ENCODE results near the gene LIMS2. TPM values are rescaled to one million over a fixed set of nuclear protein-coding genes. Genes with fewer than 3 reads are reported as not detected.

LIMS2 gene
- total RNA-seq, 1 donor from 2014 or later: 194 TPM

DNA sequence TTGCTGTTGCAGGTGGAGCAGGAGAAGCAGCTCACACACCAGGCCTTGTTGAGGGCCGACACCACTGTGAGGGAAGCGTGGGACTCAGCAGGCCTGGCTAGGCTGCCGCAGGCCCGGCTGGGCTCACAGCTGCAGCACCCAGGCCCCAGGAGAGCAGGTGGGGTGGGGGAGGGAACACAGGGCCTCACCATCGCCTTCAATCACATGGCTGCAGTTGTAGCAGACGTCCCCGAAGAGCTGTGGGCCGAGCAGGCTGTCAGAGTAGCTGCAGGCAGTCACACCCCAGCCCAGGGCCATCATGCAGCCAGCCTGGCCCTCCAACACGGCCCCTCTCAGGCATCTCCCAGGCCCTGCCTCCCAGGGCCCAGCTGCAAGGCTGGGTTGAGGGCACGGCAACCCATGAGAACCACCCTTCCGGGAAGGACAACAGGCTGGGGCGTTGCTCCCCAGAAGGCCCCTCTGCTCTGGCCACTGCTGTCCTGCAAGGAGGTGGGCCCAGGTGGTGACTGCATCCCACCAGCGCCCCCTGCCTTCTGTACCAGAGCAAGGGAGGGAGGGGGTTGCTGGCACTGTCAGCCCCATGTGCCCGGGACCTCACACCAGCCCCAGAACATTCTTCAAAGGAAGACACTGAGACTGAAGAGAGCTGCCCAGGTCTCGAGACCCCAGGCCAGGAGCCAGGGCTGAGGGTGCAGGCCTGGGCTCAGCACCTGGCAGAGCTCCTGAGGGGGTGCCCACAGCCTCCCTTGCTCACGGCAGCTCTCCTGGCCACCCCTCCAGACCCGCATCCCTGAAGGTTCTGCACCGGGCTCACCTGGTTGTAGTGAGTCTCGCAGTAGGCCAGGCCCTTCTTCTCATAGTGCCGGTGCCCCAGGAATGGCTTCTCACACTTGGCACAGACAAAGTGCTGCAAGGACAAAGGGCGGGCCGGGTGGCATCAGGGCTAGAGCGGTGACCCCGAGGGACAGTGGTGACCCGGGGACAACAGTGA lies 35.0 kb downstream of the LIMS2 start:
- ATAC-seq (no peak), DNase-seq (ENCODE audit: low spot score) (no peak)
- intact Hi-C loops (cut with DNase I): loop anchor here (5.0 kb wide), 1 partner anchor 113 kb away; the partner anchor contains the start of gene IWS1

DNA sequence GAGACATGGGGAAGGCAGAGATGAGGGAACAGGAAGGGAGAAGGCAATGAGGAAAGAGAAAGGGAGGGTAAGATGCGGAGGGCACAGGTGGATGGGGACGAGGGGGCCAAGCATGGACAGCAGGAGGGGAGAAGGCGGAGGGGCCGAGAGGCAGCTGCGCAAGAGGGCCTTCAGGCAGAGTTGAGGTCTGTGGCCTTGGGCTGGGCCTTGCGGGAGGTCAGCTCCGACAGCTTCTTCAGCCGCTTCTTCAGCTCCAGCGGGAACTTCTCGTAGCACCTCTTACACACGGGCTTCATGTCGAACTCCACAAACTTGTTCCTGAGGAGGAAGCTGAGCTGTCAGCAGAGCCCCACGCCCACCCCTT lies 36.2 kb downstream of the LIMS2 start:
- DNase-seq (ENCODE audit: low spot score) (no peak), ATAC-seq (no peak)
- intact Hi-C loops (cut with DNase I): no loop called here

DNA sequence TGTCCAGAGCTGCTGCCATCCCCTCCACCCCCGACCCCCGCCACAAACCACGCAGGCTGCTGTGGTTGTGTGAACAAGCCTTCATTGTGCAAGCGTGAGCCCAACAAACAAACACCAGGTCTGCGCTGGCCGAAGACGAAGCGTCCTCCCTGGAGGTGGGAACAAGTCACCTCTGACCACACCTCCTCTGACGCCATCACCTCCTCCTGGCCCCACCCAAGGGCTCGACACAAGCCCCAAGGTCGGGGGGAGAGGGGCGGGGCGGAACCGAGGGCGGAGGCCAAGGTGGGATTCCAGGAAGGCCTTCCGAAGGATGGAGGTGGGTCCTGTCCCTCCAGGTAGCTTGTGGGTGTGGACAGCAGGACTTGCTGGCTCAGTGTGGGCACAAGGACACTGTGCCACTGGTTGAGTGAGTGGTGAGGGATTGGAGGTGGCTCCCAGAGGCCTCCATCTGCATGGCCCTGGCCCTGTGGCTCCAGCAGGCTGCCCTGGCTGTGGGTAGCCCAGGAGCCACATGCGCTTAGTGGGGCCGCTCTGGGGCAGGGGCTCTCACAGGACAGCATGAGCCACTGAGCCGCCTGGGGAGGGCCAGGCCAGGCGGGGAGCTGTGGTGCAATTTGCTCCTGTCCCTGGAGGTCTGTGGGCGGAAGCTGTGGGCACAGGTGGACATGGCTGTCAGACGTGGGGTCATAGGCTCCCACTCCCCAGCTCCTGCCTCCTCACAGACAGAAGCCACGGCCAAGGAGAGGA lies 36.8 kb downstream of the LIMS2 start:
- ATAC-seq: peak; percentile 6
- intact Hi-C loops (cut with DNase I): no loop called here
- DNase-seq (ENCODE audit: low spot score): no peak

DNA sequence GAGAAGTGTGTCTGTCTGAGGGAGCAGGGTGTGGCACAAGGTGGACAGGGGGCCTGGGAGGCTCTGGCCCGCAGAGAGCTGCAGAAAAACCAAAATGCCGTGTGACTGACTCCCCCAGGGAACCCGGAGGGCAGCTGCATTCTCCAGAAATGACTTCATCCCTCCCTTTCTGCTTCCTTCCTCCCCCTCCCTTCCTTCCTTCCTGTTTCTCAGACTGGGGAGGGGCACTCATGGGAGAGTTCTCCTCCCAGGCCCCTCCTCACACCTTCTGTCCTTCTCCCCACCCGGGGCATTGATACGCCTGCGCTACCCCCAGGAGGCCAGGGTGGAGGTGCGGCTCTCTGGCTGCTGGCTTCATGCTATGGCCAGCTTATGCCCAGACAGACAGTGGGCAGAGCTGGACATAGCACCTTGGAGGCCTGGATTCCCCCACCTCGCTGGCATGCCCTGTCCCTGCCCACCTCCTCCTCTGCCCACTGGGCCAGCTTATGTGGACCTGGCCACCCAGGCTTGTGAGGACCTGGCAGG lies 37.5 kb downstream of the LIMS2 start:
- intact Hi-C loops (cut with DNase I): no loop called here
- DNase-seq (ENCODE audit: low spot score): no peak
- ATAC-seq: peak; percentile 47

DNA sequence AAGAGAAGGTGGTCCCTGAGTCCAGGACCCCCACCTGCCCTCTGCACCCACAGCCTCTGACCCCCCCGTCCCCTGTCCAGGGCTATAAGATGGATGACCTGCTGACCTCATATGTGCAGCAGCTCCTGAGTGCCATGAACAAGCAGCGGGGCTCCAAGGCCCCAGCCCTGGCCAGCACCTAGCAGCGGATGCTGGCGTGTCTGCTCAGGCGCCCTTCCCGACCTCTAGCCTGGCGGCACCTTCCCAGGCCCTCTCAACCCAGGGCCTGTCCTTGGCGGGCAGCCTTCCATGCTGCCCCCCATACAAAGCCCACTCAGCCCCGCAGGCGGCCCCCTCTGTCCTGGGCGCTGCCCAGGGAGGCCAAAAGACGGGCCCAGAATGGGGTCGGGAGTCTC lies 38.1 kb downstream of the LIMS2 start:
- intact Hi-C loops (cut with DNase I): no loop called here
- no peak for DNase-seq (ENCODE audit: low spot score)
- ATAC-seq: peak; percentile 2

DNA sequence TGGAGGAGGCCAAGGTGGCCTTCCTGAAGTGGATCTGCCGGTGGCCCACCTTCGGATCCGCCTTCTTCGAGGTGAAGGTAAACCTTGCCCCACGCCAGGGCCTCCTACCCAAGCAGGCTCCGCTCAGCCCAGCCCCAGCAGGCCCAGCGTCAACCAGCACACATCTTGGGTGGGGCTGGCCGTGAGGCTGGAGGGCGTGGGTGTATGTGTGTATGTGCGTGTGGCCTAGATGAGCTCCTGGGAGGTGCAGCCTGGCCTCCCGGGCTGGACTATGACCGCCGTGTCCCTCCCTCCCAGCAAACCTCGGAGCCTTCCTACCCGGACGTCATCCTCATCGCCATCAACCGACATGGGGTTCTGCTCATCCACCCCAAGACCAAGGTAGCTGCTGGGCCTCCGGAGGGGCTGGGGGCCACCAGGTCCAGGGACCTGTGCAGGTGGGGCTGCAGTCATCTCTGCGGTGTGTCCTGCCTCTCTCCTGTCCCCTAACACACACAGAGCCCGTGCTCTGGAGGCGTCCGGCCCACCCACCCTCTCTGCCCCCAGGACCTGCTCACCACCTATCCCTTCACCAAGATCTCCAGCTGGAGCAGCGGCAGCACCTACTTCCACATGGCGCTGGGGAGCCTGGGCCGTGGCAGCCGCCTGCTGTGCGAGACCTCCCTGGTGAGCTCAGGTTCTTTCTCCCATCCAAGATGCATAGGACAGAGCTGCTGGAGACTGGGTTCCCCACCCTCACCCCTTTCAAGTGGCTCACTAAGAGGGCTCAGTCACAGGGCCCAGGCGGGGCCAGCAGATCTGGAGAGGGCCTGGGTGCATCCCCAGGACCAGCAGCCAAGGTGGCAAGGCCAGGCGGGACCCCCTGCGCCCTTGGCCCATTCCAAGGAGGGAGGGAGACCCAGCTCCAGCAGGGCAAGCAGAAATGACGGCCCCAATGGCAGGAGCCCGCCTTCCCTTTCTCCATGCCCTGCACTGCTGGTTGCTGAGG lies 38.8 kb downstream of the LIMS2 start:
- no peak for DNase-seq (ENCODE audit: low spot score)
- no peak for ATAC-seq
- intact Hi-C loops (cut with DNase I): no loop called here

DNA sequence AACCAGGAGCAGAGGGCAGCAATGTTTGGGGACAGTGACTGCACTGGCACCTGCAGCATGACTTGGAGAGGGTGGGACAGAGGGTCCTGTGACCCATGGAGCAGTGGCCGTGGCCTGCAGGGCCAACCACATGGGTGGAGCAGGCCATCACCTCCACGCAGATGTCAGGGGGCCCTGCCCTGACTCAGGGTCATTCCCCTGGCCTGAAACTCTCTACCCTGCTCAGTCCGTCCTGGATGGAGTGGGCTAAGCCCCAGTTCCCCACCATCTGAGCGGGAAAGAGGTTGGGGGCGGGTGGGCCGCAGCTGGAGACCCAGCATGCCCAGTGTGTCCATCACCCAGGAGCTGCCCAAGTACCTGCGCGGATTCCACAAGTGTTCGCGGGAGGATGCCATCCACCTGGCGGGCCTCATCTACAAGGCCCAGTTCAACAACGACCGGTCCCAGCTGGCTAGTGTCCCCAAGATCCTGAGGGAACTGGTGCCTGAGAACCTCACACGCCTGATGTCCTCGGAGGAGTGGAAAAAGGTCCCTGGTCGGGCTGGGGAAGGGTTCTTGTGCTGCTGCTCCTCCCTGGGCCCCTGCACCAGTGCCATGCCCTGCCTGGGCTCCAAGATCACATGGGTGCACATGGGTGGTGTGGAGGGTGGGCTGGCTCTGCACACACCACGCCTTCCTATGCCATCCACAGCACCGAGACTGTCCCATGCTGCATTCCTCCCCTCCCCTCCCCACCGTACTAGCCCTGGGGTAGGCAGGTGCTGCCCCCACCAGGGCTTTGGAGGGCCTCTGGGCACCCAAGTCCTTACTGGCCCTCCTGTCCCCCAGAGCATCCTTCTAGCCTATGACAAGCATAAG lies 39.7 kb downstream of the LIMS2 start:
- ATAC-seq (no peak), DNase-seq (ENCODE audit: low spot score) (no peak)
- intact Hi-C loops (cut with DNase I): no loop called here

DNA sequence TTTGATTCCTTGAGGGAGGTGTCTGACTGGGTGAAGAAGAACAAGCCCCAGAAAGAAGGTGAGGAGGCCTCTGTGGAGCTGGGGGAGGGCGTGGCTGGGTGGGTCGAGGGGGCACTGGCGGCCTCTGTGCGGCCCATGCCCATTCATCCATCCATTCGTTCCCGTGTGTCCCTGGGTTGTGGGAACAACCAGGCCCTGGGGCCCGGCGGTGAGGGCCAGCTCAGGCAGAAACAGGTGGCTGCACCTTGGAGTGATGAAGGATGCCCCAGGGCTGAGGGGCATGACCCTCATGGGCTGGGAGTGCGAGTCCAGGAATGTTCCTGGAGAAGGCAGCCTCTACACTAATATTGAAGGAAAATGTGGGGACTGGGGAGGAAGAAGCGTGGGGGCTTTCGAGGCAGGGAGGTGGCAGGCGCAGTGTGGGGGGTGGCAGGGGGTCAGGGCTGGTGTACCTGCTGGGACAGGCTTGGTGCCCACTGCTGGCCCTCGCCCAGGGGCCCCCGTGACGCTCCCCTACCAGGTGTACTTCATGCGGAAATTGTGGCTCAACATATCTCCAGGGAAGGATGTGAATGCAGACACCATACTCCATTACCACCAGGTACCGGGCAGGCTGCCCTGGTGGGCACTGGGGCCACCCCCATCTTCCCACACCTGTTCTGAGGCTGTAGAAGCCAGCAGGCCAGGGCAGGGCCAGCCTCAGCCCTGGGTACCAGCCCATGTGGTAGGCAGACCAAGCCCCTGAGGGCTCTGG lies 40.5 kb downstream of the LIMS2 start:
- intact Hi-C loops (cut with DNase I): no loop called here
- DNase-seq (ENCODE audit: low spot score) (no peak), ATAC-seq (no peak)

DNA sequence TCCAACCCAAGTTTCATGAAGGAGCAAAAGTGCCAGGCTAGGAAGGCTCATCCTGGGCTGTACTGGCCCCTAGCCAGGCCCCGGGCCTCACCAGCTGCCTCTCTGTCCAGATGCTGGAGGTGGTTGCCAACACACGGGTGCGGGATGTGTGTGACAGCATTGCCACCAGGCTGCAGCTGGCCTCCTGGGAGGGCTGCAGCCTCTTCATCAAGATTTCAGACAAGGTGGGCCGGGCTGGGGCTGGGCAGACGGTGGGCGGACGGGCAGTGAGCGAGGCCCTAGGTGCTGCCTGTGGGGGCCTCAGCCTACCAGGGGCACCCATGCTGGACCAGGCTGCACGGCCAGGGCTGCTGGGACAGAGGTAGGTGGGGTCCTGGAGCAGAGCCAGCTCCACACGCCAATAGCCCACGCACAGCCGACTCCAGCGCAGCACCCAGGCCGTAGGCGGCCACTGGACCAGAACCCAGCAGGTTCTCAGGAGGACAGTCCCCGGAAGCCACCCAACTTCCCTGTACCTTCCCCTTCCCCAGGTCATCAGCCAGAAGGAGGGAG lies 41.2 kb downstream of the LIMS2 start:
- intact Hi-C loops (cut with DNase I): no loop called here
- no peak for ATAC-seq
- DNase-seq (ENCODE audit: low spot score): no peak

DNA sequence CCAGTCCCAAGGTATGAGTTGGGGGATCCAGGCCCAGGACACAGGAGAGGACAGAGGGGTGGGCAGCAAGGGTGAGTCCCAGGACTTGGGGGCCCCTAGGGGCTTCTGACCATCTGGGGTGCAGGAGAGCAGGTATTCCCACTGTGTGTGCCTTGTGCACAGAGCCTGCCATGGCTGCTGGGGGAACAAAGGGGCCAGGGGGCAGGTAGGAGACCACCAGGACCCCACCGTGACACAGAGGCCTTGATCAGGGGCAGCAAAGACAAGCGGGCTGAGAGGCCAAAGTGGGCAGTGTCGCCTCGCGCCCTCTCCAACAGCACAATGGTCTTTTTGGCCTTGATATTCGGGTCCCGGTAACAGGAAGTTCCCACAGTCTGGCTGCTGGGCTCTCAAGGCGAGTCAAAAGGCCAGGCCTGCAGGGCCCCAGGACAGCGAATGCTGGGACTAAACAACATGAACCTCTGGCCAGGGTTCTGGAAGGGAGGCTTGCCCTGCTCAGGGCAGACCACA lies 41.7 kb downstream of the LIMS2 start:
- intact Hi-C loops (cut with DNase I): no loop called here
- DNase-seq (ENCODE audit: low spot score): no peak

DNA sequence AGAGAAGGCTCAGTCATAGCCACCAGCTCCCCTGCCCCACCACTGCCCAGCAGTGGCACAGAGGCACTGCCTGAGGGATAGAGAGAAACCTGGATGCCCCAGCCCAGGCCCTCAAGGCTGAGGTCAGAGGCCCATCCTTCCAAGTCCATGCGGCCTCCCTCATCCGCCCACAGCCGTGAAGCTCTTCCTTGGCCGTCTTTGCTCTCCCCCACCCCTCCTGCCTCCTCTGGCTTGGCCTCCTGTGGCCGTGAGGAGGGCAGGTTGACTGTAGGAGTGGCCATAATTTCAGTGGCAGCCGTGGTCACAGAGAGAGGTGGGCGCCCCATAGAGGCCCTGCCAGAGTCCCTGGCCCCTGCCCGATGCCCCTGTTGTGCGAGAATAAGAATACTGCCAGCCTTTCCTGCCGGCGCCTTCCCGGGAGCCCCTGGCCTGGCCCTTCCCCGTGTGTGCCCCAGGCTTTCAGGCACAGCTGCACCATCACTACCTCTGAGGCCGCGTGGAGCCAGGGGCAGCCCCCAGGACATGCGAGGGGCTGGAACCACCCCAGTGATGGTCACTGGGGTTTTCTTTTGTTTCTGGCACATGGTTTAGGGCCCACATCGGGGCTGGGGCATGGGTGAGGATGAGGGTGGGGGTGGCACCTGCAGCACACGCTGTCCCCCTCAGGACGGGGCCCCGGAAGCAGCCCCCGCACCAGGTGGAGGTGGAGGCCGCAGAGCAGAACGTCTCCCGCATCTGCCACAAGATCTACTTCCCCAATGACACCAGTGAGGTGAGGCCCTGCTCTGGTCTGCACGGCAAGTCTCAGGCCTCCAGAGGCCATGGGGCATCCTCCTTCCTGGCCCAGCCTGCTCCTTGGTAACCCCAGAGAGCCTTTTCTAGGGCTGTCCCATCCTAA lies 42.5 kb downstream of the LIMS2 start:
- DNase-seq (ENCODE audit: low spot score) (no peak), ATAC-seq (no peak)
- intact Hi-C loops (cut with DNase I): no loop called here

More for the DNA sequence above, 41.7 kb downstream of the LIMS2 start:
- ATAC-seq: no peak

DNA sequence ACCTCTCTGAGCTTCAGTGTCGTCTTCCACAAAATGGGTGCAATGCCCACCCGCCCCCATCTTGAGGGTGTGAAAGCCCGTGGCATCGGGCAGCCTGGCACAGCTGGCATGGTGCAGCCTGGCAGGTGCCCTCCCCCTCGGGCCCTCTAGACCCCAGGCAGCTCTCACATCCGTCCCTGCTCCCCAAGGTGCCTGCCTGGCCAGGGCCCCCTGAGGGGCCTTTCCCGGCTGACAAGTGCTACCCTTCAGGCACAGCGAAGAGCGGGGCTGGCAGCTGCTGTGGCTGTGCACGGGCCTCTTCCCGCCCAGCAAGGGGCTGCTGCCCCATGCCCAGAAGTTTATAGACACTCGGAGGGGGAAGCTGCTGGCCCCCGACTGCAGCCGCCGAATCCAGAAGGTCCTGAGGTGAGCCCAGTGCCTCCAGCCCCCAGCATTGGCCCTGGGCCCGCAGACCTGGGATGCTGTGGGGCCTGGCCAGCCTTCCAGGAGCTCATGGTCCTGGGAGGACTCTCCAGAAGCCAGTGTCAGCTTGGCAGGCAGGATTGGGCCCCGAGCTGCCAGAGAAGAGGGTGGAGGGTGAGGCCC lies 43.2 kb downstream of the LIMS2 start:
- intact Hi-C loops (cut with DNase I): no loop called here
- ATAC-seq (no peak), DNase-seq (ENCODE audit: low spot score) (no peak)

DNA sequence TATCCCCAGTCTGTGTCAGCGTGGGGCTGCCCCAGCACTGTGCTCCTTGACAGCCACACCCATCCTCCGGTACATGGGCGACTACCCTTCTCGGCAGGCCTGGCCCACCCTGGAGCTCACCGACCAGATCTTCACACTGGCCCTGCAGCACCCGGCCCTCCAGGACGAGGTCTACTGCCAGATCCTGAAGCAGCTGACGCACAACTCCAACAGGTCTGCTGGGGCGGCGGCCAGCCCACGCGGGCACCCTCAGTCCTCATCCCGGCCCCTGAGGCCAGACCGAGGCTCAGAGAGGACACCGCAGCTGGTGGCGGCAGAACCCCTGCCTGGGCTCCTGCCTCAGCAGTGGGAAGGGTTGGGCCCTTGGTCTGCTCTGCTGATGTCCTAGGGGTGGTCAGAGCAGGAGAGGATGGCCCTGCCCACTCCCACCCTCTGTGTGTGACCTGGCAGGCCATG lies 43.8 kb downstream of the LIMS2 start:
- ATAC-seq (no peak), DNase-seq (ENCODE audit: low spot score) (no peak)
- intact Hi-C loops (cut with DNase I): no loop called here

DNA sequence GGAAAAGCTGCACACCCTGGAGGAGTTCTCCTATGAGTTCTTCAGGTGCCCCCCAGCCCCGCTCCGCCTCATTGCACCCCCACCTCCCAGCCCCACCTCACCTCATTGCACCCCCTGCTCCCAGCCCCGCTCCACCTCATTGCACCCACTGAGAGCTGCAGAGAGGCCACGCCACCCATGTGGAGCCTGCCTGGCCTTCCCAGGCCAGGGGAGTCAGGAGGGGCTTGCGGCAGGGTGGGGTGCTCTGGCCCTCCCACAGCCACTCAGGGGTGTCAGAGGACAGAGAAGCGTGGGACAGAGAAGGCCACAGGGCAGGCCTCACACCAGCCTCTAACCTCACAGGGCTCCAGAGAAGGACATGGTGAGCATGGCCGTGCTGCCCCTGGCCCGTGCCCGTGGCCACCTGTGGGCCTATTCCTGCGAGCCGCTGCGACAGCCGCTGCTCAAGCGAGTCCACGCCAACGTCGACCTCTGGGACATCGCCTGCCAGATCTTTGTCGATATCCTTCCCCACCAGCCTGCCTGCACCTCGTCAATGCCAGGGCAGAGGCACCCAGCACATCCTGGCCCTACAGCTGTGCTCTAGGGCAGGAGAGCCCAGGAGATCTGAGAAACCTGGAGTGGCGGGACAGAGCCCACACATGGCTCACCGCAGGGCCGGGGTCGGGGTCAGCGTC lies 44.3 kb downstream of the LIMS2 start:
- DNase-seq (ENCODE audit: low spot score) (no peak), ATAC-seq (no peak)
- intact Hi-C loops (cut with DNase I): no loop called here
